HepG2 (cell line): ENCODE data around the gene VDAC2. TPM values are rescaled to one million over a fixed set of nuclear protein-coding genes. Genes with fewer than 3 reads are reported as not detected.

Source experiments
- ATF7 ChIP-seq, 2 experiments: fragments of 450-650 bp in 1 of 2; sonication (generic) in 1 of 2; formaldehyde crosslinking in 1 of 2; IDR thresholded peaks; 2 replicates each; pipeline versions ENCODE4 v1.4.0 to v1.6.1; 2016 to 2020; ENCODE audit warnings: antibody characterized with exemption in 1 of 2, mild to moderate bottlenecking in 1 of 2, missing genetic modification reagents in 1 of 2
- CENPT ChIP-seq: sonication (generic); formaldehyde crosslinking; IDR thresholded peaks from 2 replicates; pipeline ENCODE4 v1.8.0; 2022; ENCODE audit warnings: low read depth, mild to moderate bottlenecking, moderate library complexity, missing genetic modification reagents
- ESRRA ChIP-seq: sonication (generic); formaldehyde crosslinking; IDR thresholded peaks from 2 replicates; pipeline ENCODE4 v1.5.1; 2020; ENCODE audit warnings: mild to moderate bottlenecking, low read depth, missing genetic modification reagents
- ETS1 ChIP-seq: sonication (generic); formaldehyde crosslinking; IDR thresholded peaks from 2 replicates; pipeline ENCODE4 v1.4.0; 2020; ENCODE audit warnings: missing genetic modification reagents
- FOXO1 ChIP-seq: sonication (generic); formaldehyde crosslinking; IDR thresholded peaks from 2 replicates; pipeline ENCODE4 v1.4.0; 2020; ENCODE audit warnings: missing genetic modification reagents
- HNRNPLL ChIP-seq: fragments of 200-400 bp; formaldehyde crosslinking; IDR thresholded peaks from 2 replicates; pipeline ENCODE4 v1.6.1; 2017; ENCODE audit warnings: mild to moderate bottlenecking, low read depth, low read length; ENCODE audit not compliant: poor library complexity, severe bottlenecking
- KIAA2018 ChIP-seq: sonication (generic); formaldehyde crosslinking; IDR thresholded peaks from 2 replicates; pipeline ENCODE4 v1.5.0; 2020; ENCODE audit warnings: mild to moderate bottlenecking, missing genetic modification reagents, borderline replicate concordance
- KLF12 ChIP-seq: sonication (generic); formaldehyde crosslinking; IDR thresholded peaks from 2 replicates; pipeline ENCODE4 v1.4.0; 2020; ENCODE audit warnings: missing genetic modification reagents, borderline replicate concordance
- KMT2A ChIP-seq: sonication (generic); formaldehyde crosslinking; IDR thresholded peaks from 2 replicates; pipeline ENCODE4 v1.4.0; 2020; ENCODE audit warnings: missing genetic modification reagents
- MED1 ChIP-seq: sonication (generic); formaldehyde crosslinking; IDR thresholded peaks from 2 replicates; pipeline ENCODE4 v1.4.0; 2020; ENCODE audit warnings: missing genetic modification reagents
- MTF1 ChIP-seq: sonication (generic); formaldehyde crosslinking; IDR thresholded peaks from 2 replicates; pipeline ENCODE4 v1.5.0; 2020; ENCODE audit warnings: missing genetic modification reagents
- MXI1 ChIP-seq: IDR thresholded peaks from 3 replicates; pipeline ENCODE4 v1.6.1; 2012; ENCODE audit warnings: low read depth, low read length, inconsistent platforms, borderline replicate concordance
- POLR2A ChIP-seq, 2 experiments: IDR thresholded peaks; 2 replicates each; pipeline ENCODE4 v1.6.1; 2011; ENCODE audit warnings: low read depth in 2 of 2, low read length in 2 of 2, mild to moderate bottlenecking in 1 of 2, moderate library complexity in 1 of 2; ENCODE audit not compliant: insufficient read depth in 1 of 2
- RBM22 ChIP-seq: fragments of 200-400 bp; formaldehyde crosslinking; optimal IDR thresholded peaks from 2 replicates; pipeline ENCODE3; 2017; ENCODE audit warnings: mild to moderate bottlenecking, low read length, moderate library complexity
- SIN3A ChIP-seq: IDR thresholded peaks from 2 replicates; pipeline ENCODE4 v1.6.1; 2011; ENCODE audit warnings: low read depth, mild to moderate bottlenecking, control low read depth, low read length, borderline replicate concordance
- ZBTB7A ChIP-seq: sonication (generic); formaldehyde crosslinking; IDR thresholded peaks from 2 replicates; pipeline ENCODE4 v1.8.0; 2022; ENCODE audit warnings: mild to moderate bottlenecking, missing genetic modification reagents
- ZNF354B ChIP-seq: sonication (generic); formaldehyde crosslinking; IDR thresholded peaks from 2 replicates; pipeline ENCODE4 v1.8.0; 2022; ENCODE audit warnings: mild to moderate bottlenecking, missing genetic modification reagents
- ZNF383 ChIP-seq: sonication (generic); formaldehyde crosslinking; IDR thresholded peaks from 2 replicates; pipeline ENCODE4 v1.4.0; 2020; ENCODE audit warnings: missing genetic modification reagents, mild to moderate bottlenecking, borderline replicate concordance
- ZSCAN30 ChIP-seq: sonication (generic); formaldehyde crosslinking; IDR thresholded peaks from 2 replicates; pipeline ENCODE4 v1.5.0; 2020; ENCODE audit warnings: mild to moderate bottlenecking, missing genetic modification reagents
- polyA plus RNA-seq, 8 experiments: library from polyadenylated mRNA; depleted of rRNA in 3 of 8; stranded (reverse) in 7 of 8; unstranded in 1 of 8; fragments of >200 nt; fragmentation: Illumina TruSeq in 4 of 8; extraction: Trizol in 4 of 8; gene quantifications; 2 replicates each; pipeline versions ENCODE4 v1.2.1 to v1.2.3, GENCODE V29; 2011 to 2016; ENCODE audit warnings: low read depth in 4 of 8, missing spikeins in 1 of 8, mixed read lengths in 1 of 8; ENCODE audit not compliant: insufficient read depth in 1 of 8
- total RNA-seq, 5 experiments: library from RNA; depleted of rRNA; stranded (reverse); fragments of >200 nt; fragmentation: Illumina TruSeq; extraction: Trizol; gene quantifications; 2 replicates each; pipeline ENCODE4 v1.2.3, GENCODE V29; 2016; ENCODE audit warnings: low read depth in 1 of 5

The VDAC2 gene
- total and polyA plus RNA-seq, 2 of the 13 experiments (the other 11 are each of a cell fraction or from before 2014, with no cell fraction given) = 67.9 to 222 TPM

DNA sequence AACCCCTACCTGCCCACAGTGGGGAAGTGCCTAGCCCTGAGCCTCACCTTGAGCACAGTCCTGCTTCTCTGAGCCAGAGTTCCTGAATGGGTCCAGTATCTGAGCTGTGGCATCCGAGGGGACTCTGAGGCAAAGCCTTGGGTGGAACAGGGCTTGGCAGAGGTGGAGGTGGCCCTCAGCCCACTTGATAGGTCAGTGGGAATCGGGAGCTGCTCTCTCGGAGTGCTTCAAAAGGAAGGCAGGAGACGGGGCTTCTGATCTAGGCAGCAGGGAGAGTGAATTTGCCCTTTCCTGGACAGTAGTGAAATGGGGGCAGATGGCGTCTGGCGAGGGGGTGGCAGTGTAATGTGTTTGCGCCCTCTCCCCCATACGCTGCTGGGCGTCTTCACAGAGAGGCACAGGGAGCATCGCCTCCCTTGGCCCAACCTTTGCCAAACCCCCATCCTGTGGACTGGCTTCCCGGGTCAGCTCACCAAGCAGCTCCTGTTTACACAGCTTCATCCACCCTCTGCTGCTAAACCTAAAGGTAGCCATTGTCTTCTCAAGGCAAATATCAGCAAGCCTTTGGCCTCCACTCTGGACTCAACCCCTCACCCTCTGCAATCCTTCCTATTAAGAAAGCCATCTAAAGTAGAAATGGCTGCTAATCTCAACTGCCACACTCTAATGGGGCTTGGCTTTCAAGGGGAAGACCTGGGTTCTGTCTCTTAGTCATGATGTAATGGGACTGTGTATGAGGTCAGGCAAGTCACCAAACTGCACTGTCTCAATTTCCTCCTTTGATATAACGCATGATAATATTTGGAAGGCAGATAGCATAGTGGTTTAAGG lies 21.1 kb upstream of the VDAC2 start (continued):
- no peak for TF ChIP-seq KIAA2018 (CRISPR knock-in tag)
- TF ChIP-seq POLR2A (IDR thresholded peaks at IDR 0.05; ENCODE audit: insufficient read depth in 1 of 2, low read depth in 2 of 2, low read length in 2 of 2) = no peak
- no peak for TF ChIP-seq ZNF354B (CRISPR knock-in tag)
- TF ChIP-seq MTF1 = no peak
- no peak for TF ChIP-seq ETS1 (CRISPR knock-in tag)
- TF ChIP-seq CENPT (CRISPR knock-in tag) = no peak
- no peak for TF ChIP-seq MXI1
- TF ChIP-seq ZBTB7A = no peak
- peak; percentile 46 for TF ChIP-seq RBM22
- TF ChIP-seq ATF7 (IDR thresholded peaks at IDR 0.05) = peak; percentile 27; the same call in 1 of the 2 replicates
- no peak for TF ChIP-seq ATF7 (CRISPR knock-in tag; IDR thresholded peaks at IDR 0.05)
- peak; percentile 45; the same call in 1 of the 2 replicates for TF ChIP-seq FOXO1 (CRISPR knock-in tag)
- no peak for TF ChIP-seq ZNF383 (CRISPR knock-in tag)
- no peak for TF ChIP-seq ZSCAN30 (CRISPR knock-in tag)
- TF ChIP-seq MED1 (CRISPR knock-in tag) = 0 out of 2 replicates have a peak, but pooled peaks have one; percentile 26
- no peak for TF ChIP-seq ESRRA
- TF ChIP-seq KLF12 = no peak
- no peak for TF ChIP-seq KMT2A (CRISPR knock-in tag)
- TF ChIP-seq SIN3A = no peak
- no peak for TF ChIP-seq HNRNPLL
